Epithelial cell of prostate (primary cell): Measurements from ENCODE around the gene MACROH2A1.

Experiments used
- DNase-seq: peaks from one replicate; pipeline ENCODE4 v3.0.0-alpha.2; 2011; ENCODE audit warnings: low read depth, low spot score
- H3K27ac ChIP-seq: fragments of 450-650 bp; 2 replicates; pipeline ENCODE4 v1.5.1; 2017; ENCODE audit warnings: mild to moderate bottlenecking

Gene MACROH2A1

GRCh38 chr5:135339623-135340022, 59.4 kb downstream of the MACROH2A1 start:
- no peak overlapping the region for H3K27ac ChIP-seq
- DNase-seq = no peak

DNA sequence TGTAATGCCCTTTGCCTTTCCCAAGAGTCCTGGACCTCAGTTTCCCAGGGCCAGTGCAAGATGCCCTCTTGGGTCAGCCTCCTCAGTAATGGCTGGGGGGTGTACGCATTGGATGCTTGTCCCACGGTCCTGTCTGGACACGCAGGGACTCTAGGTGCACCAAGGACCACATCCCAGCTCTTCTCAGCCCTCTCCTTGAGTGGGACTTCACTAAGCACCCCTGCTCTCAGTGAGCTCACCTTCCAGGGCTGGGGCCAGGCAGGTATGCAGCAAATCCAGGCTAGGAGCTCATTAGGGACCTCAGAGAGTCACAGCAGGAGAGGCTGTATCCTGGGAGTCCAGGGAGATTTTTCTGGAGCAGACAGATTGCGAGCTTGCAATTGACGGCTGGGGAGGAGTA, 59.8 kb downstream of the MACROH2A1 start:
- no peak for DNase-seq
- H3K27ac ChIP-seq = no peak overlapping the region

- H3K27ac ChIP-seq = no peak overlapping the region
- DNase-seq = peak; percentile 18
Observed at GRCh38 chr5:135337064-135337463, 62.0 kb downstream of the MACROH2A1 start.

DNA sequence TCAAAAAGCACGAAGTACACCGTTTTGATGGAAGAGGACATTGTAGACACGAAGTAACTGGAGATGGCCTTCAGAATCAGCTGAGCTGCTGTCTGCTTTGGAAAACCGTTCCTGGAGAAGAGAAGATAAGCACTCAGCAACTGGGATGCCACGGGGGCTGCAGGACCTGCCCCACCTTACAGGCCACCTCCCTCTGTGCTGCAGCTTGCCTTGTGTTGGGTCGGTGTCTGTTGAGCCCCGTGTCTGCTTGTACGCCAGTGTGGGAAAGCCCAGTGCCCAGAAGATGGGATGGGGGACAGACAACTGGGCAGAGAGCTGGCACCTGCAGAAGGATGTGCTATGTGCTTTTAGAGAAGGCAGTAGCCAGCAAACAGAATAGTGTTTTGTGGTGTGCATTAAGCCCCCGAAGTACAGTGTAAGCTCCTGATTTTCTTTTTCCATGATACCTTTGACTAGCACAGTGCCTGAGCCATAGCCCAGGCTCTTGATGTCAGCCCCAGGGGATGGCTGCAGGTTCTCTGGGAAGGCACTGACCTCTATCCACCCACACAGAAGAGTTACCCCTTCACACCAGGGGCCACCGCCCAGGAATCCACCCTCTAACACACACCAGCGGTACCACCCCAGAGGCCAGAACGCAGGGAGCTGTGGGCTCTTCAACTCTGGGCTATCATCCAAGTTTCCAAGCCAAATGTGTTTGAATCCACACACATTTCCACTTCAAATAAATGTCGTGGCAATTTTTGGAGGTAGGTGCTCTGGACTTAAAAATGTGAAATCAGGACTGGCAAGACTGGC, 63.8 kb downstream of the MACROH2A1 start:
- H3K27ac ChIP-seq = no peak overlapping the region
- no peak for DNase-seq

GRCh38 chr5:135333732-135334515, 65.1 kb downstream of the MACROH2A1 start:
- H3K27ac ChIP-seq = no peak overlapping the region
- no peak for DNase-seq

- no peak for DNase-seq
- H3K27ac ChIP-seq = no peak overlapping the region
Observed at GRCh38 chr5:135332519-135333150, 66.4 kb downstream of the MACROH2A1 start.

DNA sequence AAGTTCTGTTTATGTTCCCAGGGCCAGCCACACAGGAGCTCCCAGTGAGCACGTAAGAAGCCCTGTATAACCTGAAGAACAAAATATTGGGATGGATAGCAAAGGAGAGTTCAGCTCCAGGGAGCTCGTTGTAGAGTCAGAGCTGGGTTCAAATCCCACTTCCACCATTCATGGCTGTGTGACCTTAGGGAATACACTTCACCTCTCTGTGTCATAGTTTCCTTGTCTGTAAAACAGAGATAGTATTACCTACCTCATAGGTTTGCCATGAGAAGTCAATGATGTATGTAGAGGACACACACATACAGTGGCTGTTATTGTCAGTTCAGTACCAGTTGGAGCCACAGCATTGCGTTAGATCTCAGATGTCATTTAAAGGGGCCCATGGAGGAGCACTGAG, 67.4 kb downstream of the MACROH2A1 start:
- no peak overlapping the region for H3K27ac ChIP-seq
- DNase-seq = no peak

- H3K27ac ChIP-seq = no peak overlapping the region
- no peak for DNase-seq
Observed at GRCh38 chr5:135330798-135331096, 68.3 kb downstream of the MACROH2A1 start.

DNA sequence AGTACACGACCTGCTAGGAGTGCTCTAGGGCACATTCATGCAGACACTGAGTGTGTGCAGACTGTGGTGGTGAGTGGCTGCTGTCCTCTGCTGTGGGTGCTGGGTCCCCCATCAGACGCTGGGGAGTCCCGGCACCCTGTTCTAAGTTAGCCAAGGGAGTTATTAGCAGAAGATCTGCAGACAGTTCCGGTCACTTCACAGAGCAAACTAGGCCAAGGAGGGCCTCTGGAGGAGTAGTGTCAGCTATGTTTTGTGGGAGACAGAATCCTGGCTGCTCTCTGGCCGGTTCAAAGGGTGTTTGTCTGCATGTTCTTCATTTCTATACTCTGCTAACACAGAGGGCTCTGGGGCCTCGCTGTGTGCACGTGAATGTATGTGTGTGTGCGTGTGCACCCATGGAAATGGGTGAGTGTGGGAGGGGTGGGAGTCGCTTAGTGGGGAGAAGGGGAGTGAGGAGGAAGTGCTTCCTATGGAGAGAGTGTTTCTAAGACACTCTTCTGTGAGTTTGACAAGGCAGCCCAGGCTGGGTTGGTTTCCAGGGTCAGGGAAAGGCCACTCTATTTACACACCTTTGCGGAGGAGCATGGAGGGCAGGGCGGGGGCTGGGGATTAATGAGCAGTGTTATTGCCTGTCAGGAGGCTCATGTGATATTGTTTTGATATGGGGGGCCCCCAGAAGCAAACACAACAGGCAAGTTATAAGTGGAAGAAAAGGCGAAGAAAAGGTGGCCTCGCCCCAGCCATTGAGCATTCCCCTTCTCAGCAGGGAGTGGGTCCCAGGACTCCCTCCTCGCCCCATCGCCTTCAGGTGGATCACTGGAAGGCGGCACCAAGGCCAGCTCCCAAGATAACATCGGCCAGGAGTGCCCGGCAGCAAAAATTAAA, 68.9 kb downstream of the MACROH2A1 start:
- DNase-seq = no peak
- H3K27ac ChIP-seq = no peak overlapping the region

- no peak overlapping the region for H3K27ac ChIP-seq
- DNase-seq = no peak
Observed at GRCh38 chr5:135329066-135329912, 69.7 kb downstream of the MACROH2A1 start.

- H3K27ac ChIP-seq = no peak overlapping the region
- no peak for DNase-seq
Observed at GRCh38 chr5:135328128-135328687, 70.8 kb downstream of the MACROH2A1 start.

DNA sequence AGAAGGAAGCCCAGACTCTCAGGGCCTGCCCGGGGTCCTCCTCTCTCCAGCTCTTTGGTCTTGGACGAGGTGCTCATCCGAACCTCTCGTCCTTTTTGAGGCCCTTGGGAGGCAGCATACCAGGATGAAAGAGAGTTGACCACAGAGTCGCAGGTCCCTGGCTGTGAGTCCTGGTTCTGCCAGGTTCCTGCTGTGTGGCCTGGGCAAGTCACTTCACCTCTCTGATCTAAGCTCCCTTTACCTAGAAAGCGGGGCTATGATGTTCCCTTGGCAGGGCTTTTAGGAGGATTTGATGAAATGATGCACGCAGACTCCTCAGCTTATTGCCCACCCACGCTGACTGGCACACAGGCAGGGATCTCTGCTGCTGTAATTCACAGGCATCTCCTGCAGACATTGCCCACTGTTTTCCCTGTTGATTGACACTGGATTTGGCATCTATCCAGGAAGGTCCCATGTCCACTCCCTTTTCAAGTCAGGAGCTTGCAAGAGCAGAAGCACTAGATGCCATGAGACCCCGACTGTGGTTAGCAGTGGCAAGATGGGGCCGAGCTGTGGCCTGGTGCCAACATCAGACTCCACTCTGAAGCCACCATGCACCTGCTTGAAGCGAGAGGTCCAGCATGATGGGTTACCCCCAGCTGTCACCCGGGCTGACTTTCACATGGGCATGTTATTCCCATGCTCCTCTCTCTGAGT, 71.5 kb downstream of the MACROH2A1 start:
- DNase-seq = no peak
- H3K27ac ChIP-seq = no peak overlapping the region

GRCh38 chr5:135326296-135327254, 72.5 kb downstream of the MACROH2A1 start:
- no peak overlapping the region for H3K27ac ChIP-seq
- no peak for DNase-seq

GRCh38 chr5:135324897-135325650, 74.0 kb downstream of the MACROH2A1 start:
- no peak for DNase-seq

DNA sequence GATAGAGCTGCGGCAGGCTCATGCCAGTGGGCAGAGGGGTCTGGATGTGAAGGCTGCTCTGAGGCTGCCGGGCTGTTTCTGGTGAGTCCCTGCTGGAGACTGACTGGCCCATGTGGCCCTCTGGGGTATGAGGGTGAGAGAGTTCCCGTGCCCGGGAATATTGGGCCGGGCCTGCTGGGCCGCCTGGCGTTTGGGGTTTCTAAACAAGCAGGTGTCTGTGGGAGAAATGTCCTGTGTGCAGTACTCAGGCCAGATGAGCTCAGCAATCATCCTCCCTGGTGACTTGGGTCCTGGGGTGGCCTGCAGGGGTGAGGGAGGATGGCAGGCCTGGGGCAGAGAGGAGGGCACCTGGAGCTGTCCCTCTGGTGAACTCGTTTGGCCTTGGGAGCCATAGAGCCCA, 74.9 kb downstream of the MACROH2A1 start:
- DNase-seq = no peak
- H3K27ac ChIP-seq = no peak overlapping the region

More at GRCh38 chr5:135324897-135325650, 74.0 kb downstream of the MACROH2A1 start:
- H3K27ac ChIP-seq = no peak overlapping the region

GRCh38 chr5:135323701-135324132, 75.3 kb downstream of the MACROH2A1 start:
- no peak for DNase-seq
- no peak overlapping the region for H3K27ac ChIP-seq

- no peak for DNase-seq
- H3K27ac ChIP-seq = no peak overlapping the region
Observed at GRCh38 chr5:135323227-135323626, 75.8 kb downstream of the MACROH2A1 start.
